ENCODE data around the gene YAE1.

Gene YAE1

GRCh38 chr7:39527951-39528350 is 38.3 kb upstream of the YAE1 start:
- H3K4me3 ChIP-seq (ENCODE audit: low read depth, low read length, poor library complexity, severe bottlenecking) = no peak overlapping the region
- no peaks in the 10 kb centered on the region for H4K20me1 ChIP-seq (ENCODE audit: insufficient read depth, low read length)
- H3K79me2 ChIP-seq (ENCODE audit: insufficient read depth, low read length) = no peaks in the 10 kb centered on the region
- no peaks in the 10 kb centered on the region for H3K9me3 ChIP-seq (ENCODE audit: low read length)
- no peak overlapping the region for H3K4me2 ChIP-seq (ENCODE audit: low read length)
- TF ChIP-seq, protein P1, sequence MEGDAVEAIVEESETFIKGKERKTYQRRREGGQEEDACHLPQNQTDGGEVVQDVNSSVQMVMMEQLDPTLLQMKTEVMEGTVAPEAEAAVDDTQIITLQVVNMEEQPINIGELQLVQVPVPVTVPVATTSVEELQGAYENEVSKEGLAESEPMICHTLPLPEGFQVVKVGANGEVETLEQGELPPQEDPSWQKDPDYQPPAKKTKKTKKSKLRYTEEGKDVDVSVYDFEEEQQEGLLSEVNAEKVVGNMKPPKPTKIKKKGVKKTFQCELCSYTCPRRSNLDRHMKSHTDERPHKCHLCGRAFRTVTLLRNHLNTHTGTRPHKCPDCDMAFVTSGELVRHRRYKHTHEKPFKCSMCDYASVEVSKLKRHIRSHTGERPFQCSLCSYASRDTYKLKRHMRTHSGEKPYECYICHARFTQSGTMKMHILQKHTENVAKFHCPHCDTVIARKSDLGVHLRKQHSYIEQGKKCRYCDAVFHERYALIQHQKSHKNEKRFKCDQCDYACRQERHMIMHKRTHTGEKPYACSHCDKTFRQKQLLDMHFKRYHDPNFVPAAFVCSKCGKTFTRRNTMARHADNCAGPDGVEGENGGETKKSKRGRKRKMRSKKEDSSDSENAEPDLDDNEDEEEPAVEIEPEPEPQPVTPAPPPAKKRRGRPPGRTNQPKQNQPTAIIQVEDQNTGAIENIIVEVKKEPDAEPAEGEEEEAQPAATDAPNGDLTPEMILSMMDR (IDR thresholded peaks at IDR 0.05; ENCODE audit: low read length) = no peak
- no peak for TF ChIP-seq EZH2 (IDR thresholded peaks at IDR 0.05; ENCODE audit: borderline replicate concordance, low read length)
- H3K9me2 ChIP-seq (ENCODE audit: low read depth, low read length) = no peaks in the 10 kb centered on the region
- H3K27ac ChIP-seq (ENCODE audit: low read depth, low read length, poor library complexity, severe bottlenecking) = no peak overlapping the region
- no peaks in the 10 kb centered on the region for H3K27me3 ChIP-seq (ENCODE audit: insufficient read depth, low read length)
- H3K4me1 ChIP-seq (ENCODE audit: insufficient read depth, low read length, severe bottlenecking) = no peaks in the 10 kb centered on the region
- H3F3A ChIP-seq (ENCODE audit: insufficient read depth, low read length) = no peaks in the 10 kb centered on the region
- no peak overlapping the region for H3K9ac ChIP-seq (ENCODE audit: low read length)
- no peak overlapping the region for H2AFZ ChIP-seq (ENCODE audit: low read length)
- H3K36me3 ChIP-seq (ENCODE audit: insufficient read depth, low read length) = no peaks in the 10 kb centered on the region

- Histone ChIP-seq H4K20me1 (ENCODE audit: insufficient read depth, low read length) (no peaks in the 10 kb centered on the region), H3K9me2 (ENCODE audit: low read depth, low read length) (no peaks in the 10 kb centered on the region), H2AFZ (ENCODE audit: low read length) (no peak overlapping the region), H3K9me3 (ENCODE audit: low read length) (no peaks in the 10 kb centered on the region), H3K27ac (ENCODE audit: low read depth, low read length, poor library complexity, severe bottlenecking) (no peak overlapping the region), H3K27me3 (ENCODE audit: insufficient read depth, low read length) (no peaks in the 10 kb centered on the region), H3K4me3 (ENCODE audit: low read depth, low read length, poor library complexity, severe bottlenecking) (no peak overlapping the region), H3K9ac (ENCODE audit: low read length) (no peak overlapping the region), H3K4me2 (ENCODE audit: low read length) (no peak overlapping the region), H3K79me2 (ENCODE audit: insufficient read depth, low read length) (no peaks in the 10 kb centered on the region), H3F3A (ENCODE audit: insufficient read depth, low read length) (no peaks in the 10 kb centered on the region), H3K4me1 (ENCODE audit: insufficient read depth, low read length, severe bottlenecking) (no peaks in the 10 kb centered on the region), H3K36me3 (ENCODE audit: insufficient read depth, low read length) (no peaks in the 10 kb centered on the region)
- TF ChIP-seq, protein P1 (IDR thresholded peaks at IDR 0.05; ENCODE audit: low read length) = no peak
- TF ChIP-seq EZH2 (IDR thresholded peaks at IDR 0.05; ENCODE audit: borderline replicate concordance, low read length) = no peak
Observed at GRCh38 chr7:39528849-39529248, 37.4 kb upstream of the YAE1 start.

DNA sequence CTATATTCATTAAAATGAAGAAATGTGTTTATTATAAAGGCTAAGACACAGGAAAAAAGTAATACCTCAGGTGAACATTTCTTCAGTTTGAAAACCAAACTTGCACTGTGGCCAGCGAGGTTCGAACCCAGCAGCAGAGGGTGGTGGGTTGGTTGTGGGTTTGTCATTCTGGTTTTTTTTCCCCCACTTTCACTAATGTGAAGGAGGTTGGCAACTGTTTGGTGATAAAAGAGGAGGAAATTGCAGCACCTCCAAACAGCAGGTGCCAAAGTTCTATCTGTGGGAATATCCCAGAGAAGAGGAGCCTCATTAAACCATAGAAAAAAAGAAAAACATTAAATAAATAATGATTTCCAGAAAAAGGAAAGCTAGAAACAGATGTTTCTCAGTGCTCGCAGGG is 36.6 kb upstream of the YAE1 start:
- TF ChIP-seq, protein P1 (IDR thresholded peaks at IDR 0.05; ENCODE audit: low read length) = no peak
- H3K36me3 ChIP-seq (ENCODE audit: insufficient read depth, low read length) = no peaks in the 10 kb centered on the region
- no peaks in the 10 kb centered on the region for H3K4me1 ChIP-seq (ENCODE audit: insufficient read depth, low read length, severe bottlenecking)
- no peaks in the 10 kb centered on the region for H3K79me2 ChIP-seq (ENCODE audit: insufficient read depth, low read length)
- no peaks in the 10 kb centered on the region for H3F3A ChIP-seq (ENCODE audit: insufficient read depth, low read length)
- H3K9me2 ChIP-seq (ENCODE audit: low read depth, low read length) = no peaks in the 10 kb centered on the region
- no peaks in the 10 kb centered on the region for H4K20me1 ChIP-seq (ENCODE audit: insufficient read depth, low read length)
- no peaks in the 10 kb centered on the region for H3K9me3 ChIP-seq (ENCODE audit: low read length)
- H3K4me3 ChIP-seq (ENCODE audit: low read depth, low read length, poor library complexity, severe bottlenecking) = no peak overlapping the region
- H2AFZ ChIP-seq (ENCODE audit: low read length) = no peak overlapping the region
- no peak overlapping the region for H3K4me2 ChIP-seq (ENCODE audit: low read length)
- no peaks in the 10 kb centered on the region for H3K27me3 ChIP-seq (ENCODE audit: insufficient read depth, low read length)
- H3K27ac ChIP-seq (ENCODE audit: low read depth, low read length, poor library complexity, severe bottlenecking) = no peak overlapping the region
- H3K9ac ChIP-seq (ENCODE audit: low read length) = no peak overlapping the region
